GM21381 (cell line): ENCODE measurements around the gene GLI3.

Experiments
- ATAC-seq: cut with Tn5 transposase; IDR thresholded peaks from one replicate; pipeline ENCODE4 v1.9.1; 2021; ENCODE audit warnings: mild to moderate bottlenecking, moderate library complexity; ENCODE audit not compliant: unreplicated experiment

GLI3 gene

GRCh38 chr7:42145539-42145938, 91.5 kb downstream of the GLI3 start:
- ATAC-seq: no peak

GRCh38 chr7:42144604-42145003, 92.4 kb downstream of the GLI3 start:
- no peak for ATAC-seq

GRCh38 chr7:42143711-42144600, 93.1 kb downstream of the GLI3 start:
- ATAC-seq: no peak

- no peak for ATAC-seq
Observed at GRCh38 chr7:42142089-42142488, 94.9 kb downstream of the GLI3 start.

- ATAC-seq: no peak
Observed at GRCh38 chr7:42139751-42140150, 97.3 kb downstream of the GLI3 start.

GRCh38 chr7:42138691-42139090, 98.3 kb downstream of the GLI3 start:
- ATAC-seq: no peak

GRCh38 chr7:42137941-42138340, 99.1 kb downstream of the GLI3 start:
- no peak for ATAC-seq

GRCh38 chr7:42137431-42137830, 99.6 kb downstream of the GLI3 start:
- ATAC-seq: no peak

- ATAC-seq: no peak
Observed at GRCh38 chr7:42135728-42136127, 101.3 kb downstream of the GLI3 start.

- no peak for ATAC-seq
Observed at GRCh38 chr7:42134276-42134876, 102.6 kb downstream of the GLI3 start.

- no peak for ATAC-seq
Observed at GRCh38 chr7:42133321-42133720, 103.7 kb downstream of the GLI3 start.

- ATAC-seq: no peak
Observed at GRCh38 chr7:42128703-42129102, 108.3 kb downstream of the GLI3 start.

- no peak for ATAC-seq
Observed at GRCh38 chr7:42127232-42127622, 109.8 kb downstream of the GLI3 start.

- ATAC-seq: no peak
Observed at GRCh38 chr7:42126475-42127231, 110.4 kb downstream of the GLI3 start.

- ATAC-seq: no peak
Observed at GRCh38 chr7:42125321-42125720, 111.7 kb downstream of the GLI3 start.

GRCh38 chr7:42123716-42124115, 113.3 kb downstream of the GLI3 start:
- ATAC-seq: no peak

- ATAC-seq: no peak
Observed at GRCh38 chr7:42120191-42120590, 116.8 kb downstream of the GLI3 start.

- no peak for ATAC-seq
Observed at GRCh38 chr7:42117201-42117600, 119.8 kb downstream of the GLI3 start.

- no peak for ATAC-seq
Observed at GRCh38 chr7:42115795-42116194, 121.2 kb downstream of the GLI3 start.

GRCh38 chr7:42110333-42110732, 126.7 kb downstream of the GLI3 start:
- no peak for ATAC-seq

- no peak for ATAC-seq
Observed at GRCh38 chr7:42108803-42109528, 128.0 kb downstream of the GLI3 start.
